ENCODE data around the gene ALDH4A1.
"Not testable (repeated sequence)": the region's sequence is repeated elsewhere in the genome, so short reads cannot be mapped to it uniquely, and the experiment has no call there.

ALDH4A1 gene

DNA sequence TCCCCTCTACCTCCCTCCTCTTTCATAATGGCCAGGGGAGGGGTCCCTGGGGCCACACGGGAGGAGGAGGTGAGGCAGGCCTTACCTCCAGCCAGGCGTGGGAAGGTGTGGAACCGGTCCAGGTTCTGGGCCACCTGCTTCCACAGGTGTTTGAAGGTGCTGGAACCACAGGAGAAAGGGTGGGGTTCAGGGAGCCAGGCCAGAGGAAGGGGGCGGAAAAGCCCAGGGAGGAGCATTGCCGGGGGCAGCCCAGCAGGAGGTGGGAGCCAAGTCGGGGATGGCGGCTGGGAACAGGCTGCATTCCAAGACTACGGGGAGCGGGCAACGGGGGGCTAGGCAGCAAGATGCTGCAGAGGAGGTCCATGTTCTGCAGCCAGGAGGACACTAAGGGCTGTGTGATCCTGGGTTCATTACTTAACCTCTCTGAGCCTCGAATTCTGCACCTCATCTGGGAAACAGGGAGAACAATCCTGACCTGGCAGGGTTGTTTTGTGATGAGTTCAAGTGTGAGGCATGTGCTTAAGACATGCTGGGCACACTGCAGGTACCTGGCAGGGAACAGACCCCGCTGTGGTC is 23.1 kb downstream of the ALDH4A1 start:
- no peak for DNase-seq (ENCODE audit: low read depth in 2 of 2)

- DNase-seq (ENCODE audit: low read depth in 2 of 2): no peak
Observed at GRCh38 chr1:18878538-18879214, 23.7 kb downstream of the ALDH4A1 start.

DNA sequence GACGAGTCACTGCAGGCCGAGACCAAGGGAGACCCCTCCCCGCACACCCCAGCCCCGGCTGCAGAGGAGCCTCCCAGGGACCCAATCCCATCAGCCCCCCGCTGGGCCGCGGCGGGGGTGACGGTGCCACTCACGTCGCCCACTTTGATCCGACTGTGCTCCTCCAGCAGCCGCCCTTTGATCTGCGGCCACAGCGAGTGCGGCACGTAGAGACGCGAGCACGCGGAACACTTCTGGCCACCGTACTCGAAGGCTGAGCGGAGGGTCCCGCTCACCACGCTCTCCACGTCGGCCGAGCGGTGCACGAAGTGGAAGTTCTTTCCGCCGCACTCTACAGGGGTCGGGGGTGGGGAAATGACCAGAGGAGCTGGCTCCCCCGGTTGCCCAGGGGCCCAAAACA is 25.1 kb downstream of the ALDH4A1 start:
- DNase-seq (ENCODE audit: low read depth in 2 of 2): no peak

DNA sequence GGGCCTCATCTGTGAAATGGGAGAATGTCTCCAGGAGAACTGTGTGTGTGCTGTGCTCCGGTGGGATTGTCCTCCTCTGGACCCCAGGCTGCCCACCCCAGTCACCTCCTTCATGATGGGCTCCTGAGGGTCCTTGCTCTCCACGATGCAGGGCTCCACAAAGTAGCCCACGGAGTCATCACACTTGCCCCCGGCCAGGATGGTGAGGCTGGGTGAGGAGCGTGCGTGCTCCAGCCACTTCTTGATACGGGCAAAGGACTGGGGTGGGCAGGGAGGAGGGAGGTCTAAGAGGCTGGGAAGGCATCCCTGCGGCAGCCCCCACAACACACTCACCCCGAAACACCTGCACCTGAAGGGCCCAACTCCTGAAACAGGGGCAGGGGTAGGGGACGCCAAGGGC is 26.1 kb downstream of the ALDH4A1 start:
- DNase-seq (ENCODE audit: low read depth in 2 of 2): no peak

DNA sequence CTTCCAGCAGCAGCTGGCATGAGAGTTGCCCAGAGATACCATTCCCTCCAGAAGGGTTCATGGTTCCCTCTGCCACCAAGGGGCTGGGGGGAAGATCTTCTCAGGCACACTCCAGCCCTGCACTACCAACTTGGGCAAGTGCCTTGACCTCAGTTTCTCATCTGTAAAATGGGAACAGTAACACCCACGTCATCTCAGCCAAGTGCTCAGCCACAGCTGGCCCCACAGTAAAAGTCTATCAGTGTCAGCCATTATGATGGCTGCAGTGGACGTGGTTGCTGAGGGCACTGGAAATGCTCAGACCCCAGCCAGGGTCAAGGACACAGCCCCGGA is 26.6 kb downstream of the ALDH4A1 start:
- no peak for DNase-seq (ENCODE audit: low read depth in 2 of 2)

GRCh38 chr1:18875107-18875795 is 27.1 kb downstream of the ALDH4A1 start:
- DNase-seq (ENCODE audit: low read depth in 2 of 2): peak; percentile 15 to 50

GRCh38 chr1:18874600-18874999 is 27.8 kb downstream of the ALDH4A1 start:
- DNase-seq (ENCODE audit: low read depth in 2 of 2): no peak

DNA sequence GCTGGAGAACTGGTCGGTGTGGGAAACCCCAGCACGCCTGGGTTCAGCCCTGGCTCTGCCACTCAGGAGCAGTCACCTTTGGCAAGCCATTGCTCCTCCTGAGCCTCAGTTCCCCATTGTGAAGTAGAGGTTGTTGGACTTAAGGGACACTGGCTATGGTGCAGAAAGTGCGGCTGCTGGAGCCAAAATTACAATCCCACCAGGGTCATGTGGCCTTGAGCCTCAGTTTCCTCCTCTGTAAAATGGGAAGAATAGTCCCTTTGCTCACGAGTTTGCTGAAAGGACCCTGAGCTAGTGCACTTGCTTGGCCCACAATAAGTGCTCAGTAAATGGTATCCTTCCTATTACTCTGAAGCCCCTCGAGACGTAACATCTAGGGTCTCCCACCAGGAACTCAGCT is 28.3 kb downstream of the ALDH4A1 start:
- DNase-seq (ENCODE audit: low read depth in 2 of 2): no peak

DNA sequence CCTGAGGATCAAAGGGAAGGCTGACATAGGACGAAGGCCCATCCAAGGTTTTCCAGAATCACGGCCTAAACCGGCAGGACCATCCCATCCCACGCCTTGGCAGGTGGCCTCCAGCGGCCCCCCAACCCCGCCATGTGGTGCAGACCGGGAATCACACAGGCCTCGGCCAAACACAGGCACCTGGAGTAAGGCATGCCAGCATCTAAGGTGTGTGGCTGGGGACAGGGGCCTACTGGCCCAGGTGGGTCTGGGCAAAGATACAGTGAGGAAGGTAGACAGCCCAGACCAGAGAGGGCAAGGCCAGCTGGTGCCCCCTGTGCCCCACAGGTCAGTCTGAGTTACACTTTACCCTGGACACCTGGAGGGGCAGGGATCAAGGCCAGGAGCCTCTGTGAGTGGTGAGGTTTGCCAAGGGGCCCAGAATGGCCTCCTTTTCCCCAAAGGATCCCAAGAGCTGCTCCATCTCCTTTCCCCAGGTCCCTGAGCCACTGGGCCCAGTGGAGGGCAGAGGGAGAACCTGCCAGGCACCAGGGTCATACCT is 30.2 kb downstream of the ALDH4A1 start:
- DNase-seq (ENCODE audit: low read depth in 2 of 2): no peak

DNA sequence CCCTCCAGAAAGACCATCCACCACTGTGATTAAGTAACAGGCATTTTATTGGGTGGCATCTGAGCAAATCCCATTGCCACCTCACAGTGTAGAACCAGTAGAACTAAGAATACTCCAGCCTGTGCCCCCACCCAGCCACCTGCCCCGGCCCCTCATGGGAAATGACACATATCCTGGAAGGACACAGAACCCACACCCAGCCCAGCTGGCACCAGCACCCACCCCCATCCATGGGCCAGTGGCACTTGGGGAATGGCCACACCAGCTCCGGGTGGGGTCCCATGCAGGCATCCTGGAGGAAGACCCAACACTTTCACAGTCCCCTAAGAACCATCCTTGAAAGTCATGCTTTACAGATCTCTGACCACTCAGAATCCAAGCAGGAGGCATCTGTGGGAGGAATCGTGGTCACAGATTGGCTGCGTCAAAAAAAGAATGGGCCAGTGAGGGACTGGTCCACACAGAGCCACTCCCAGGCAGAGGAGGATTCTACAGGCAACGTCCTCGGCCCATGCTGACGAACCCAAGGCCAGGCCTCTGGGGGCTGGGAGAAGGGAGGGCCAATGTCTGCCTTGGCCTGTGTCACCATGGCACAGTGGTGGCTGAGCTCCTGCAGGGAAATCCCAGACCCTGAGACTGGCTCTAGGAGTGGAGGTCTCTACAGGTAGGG is 30.8 kb downstream of the ALDH4A1 start:
- no peak for DNase-seq (ENCODE audit: low read depth in 2 of 2)

GRCh38 chr1:18870957-18871356 is 31.4 kb downstream of the ALDH4A1 start:
- no peak for DNase-seq (ENCODE audit: low read depth in 2 of 2)

- DNase-seq (ENCODE audit: low read depth in 2 of 2): not testable (repeated sequence)
Observed at GRCh38 chr1:18870595-18870865, 31.8 kb downstream of the ALDH4A1 start.

- DNase-seq (ENCODE audit: low read depth in 2 of 2): no peak
Observed at GRCh38 chr1:18869847-18870594, 32.3 kb downstream of the ALDH4A1 start.

GRCh38 chr1:18868801-18869424 is 33.4 kb downstream of the ALDH4A1 start:
- DNase-seq (ENCODE audit: low read depth in 2 of 2): no peak

DNA sequence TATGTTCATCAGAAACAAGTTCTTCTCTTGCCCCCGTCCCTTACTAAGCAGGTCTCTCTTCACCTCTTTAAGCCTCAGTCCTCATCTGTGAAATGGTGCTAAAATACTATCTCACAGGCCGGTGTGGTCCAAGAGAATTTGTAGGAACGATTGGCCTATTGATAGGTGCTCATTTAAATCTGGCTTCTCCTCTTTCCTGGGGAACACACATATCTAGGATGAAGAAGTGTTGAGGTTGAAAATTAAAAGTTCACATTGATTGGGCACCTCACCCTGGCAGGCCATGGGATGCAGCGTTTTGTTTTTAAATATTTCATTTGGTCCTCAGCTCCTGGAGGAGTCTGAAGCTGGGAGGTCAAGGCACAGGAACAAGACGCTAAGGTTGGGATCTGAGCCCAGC is 34.0 kb downstream of the ALDH4A1 start:
- DNase-seq (ENCODE audit: low read depth in 2 of 2): no peak

DNA sequence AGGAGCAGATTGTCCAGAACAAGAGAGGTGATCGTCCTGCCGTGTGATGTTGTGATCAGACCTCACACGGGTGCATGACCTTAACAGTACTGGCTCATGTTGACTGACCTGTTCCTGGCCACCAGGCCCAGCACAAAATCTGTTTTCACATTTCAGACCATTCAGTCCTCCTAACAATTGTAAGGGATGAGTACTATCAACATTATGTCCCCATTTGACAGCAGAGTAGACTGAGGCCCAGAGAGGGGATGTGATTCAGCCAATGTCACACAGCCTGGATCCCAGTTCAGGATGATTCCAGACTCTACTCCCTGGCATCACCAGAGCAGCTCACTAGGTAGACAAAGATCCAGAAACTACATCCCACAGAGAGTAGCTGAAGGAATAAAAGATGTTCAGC is 35.5 kb downstream of the ALDH4A1 start:
- no peak for DNase-seq (ENCODE audit: low read depth in 2 of 2)

- DNase-seq (ENCODE audit: low read depth in 2 of 2): no peak
Observed at GRCh38 chr1:18866314-18866713, 36.0 kb downstream of the ALDH4A1 start.

DNA sequence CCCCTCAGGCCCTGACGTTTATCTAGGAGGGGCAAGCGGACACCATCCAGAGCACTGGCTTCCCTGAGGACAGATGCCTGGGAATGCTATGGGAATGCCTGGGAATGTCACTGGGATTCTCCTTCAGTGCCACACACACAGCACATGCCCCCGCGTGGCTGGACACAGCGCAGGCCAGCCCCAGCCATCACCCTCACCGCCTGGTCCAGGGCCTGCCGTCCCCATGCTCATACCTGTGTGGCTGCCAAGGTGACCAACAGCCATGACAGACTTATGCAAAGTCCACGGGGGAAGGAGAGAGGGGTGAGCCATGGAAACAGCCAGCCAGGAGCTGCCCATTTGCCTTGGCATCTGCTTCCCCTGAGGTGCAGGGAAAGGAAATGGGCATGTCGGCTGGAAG is 37.2 kb downstream of the ALDH4A1 start:
- no peak for DNase-seq (ENCODE audit: low read depth in 2 of 2)

DNA sequence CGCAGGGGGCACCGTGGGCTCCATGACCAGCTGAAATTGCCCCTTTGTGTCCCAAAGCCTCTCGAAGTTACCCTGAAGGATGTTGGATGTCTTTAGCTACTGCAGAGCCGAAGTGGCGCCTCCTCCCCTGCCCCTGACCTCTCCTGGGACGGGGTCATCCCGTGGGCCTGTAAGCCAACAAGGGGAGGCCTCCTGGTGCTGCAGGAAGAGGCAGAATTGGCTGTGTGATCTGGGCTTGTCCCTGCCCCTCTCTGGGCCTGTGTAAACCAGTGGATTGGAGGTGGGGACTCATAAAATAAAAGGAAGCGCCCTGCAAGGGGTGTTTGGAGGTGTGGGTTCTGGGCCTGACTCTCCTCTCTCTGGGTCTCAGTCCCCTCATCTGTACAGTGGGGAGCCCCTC is 40.8 kb downstream of the ALDH4A1 start:
- no peak for DNase-seq (ENCODE audit: low read depth in 2 of 2)

- DNase-seq (ENCODE audit: low read depth in 2 of 2): no peak
Observed at GRCh38 chr1:18861082-18861481, 41.3 kb downstream of the ALDH4A1 start.

GRCh38 chr1:18859560-18859959 is 42.8 kb downstream of the ALDH4A1 start, which contains the start of gene TAS1R2:
Gene TAS1R2 (minus strand): TSS chr1:18859660. CDS start chr1:18859660, 0 bp downstream.
- no peak for DNase-seq (ENCODE audit: low read depth in 2 of 2)

All from stimulated activated CD8-positive, alpha-beta memory T cell treated with anti-CD3 and anti-CD28 coated beads, Interleukin-7, amount 100 ng/mL, for 1 hour (primary cell).